GM23338 (cell line): ENCODE data around the gene SLC23A2. TPM values are rescaled to one million over a fixed set of nuclear protein-coding genes. Genes with fewer than 3 reads are reported as not detected.

Experiments used
- ATAC-seq: fragments of 200-7000 bp; cut with Tn5 transposase; 3 replicates; pipeline ENCODE4 v1.9.1; 2020
- DNase-seq: peaks from one replicate; pipeline ENCODE4 v3.0.0-alpha.2; 2015; ENCODE audit warnings: low spot score
- H2AFZ ChIP-seq: fragments of 200-600 bp; sonication (generic); 2 replicates; pipeline ENCODE4 v1.8.0; 2016; ENCODE audit warnings: antibody characterized with exemption, mild to moderate bottlenecking, moderate library complexity
- H3F3A ChIP-seq: fragments of 200-600 bp; sonication (generic); replicated peaks from 2 replicates; pipeline ENCODE4 v1.8.0; 2017; ENCODE audit warnings: antibody characterized with exemption, mixed run types, low read depth
- H3K27ac ChIP-seq: fragments of 200-600 bp; sonication (generic); 2 replicates; pipeline ENCODE4 v1.6.1; 2016; ENCODE audit warnings: low read depth
- H3K27me3 ChIP-seq: fragments of 200-600 bp; sonication (generic); 2 replicates; pipeline ENCODE4 v1.8.0; 2016; ENCODE audit warnings: mild to moderate bottlenecking, mixed run types, moderate library complexity; ENCODE audit not compliant: insufficient read depth
- H3K36me3 ChIP-seq: fragments of 200-600 bp; sonication (generic); 2 replicates; pipeline ENCODE4 v1.8.0; 2016; ENCODE audit warnings: mild to moderate bottlenecking; ENCODE audit not compliant: insufficient read depth
- H3K4me1 ChIP-seq: fragments of 200-600 bp; sonication (generic); 2 replicates; pipeline ENCODE4 v1.8.0; 2016; ENCODE audit warnings: mild to moderate bottlenecking, moderate library complexity; ENCODE audit not compliant: insufficient read depth
- H3K4me2 ChIP-seq: fragments of 200-600 bp; sonication (generic); 2 replicates; pipeline ENCODE4 v1.7.1; 2017; ENCODE audit warnings: mixed run types
- H3K4me3 ChIP-seq: fragments of 200-600 bp; sonication (generic); 2 replicates; pipeline ENCODE4 v1.6.1; 2016; ENCODE audit warnings: mixed run types
- H3K79me2 ChIP-seq: fragments of 200-600 bp; sonication (generic); replicated peaks from 2 replicates; pipeline ENCODE4 v1.8.0; 2017; ENCODE audit warnings: mild to moderate bottlenecking; ENCODE audit not compliant: insufficient read depth
- H3K9me2 ChIP-seq: fragments of 200-600 bp; sonication (generic); 2 replicates; pipeline ENCODE4 v1.8.0; 2017; ENCODE audit not compliant: insufficient read depth
- H4K20me1 ChIP-seq: fragments of 200-600 bp; sonication (generic); replicated peaks from 2 replicates; pipeline ENCODE4 v1.8.0; 2017; ENCODE audit warnings: mild to moderate bottlenecking; ENCODE audit not compliant: insufficient read depth
- H3K27ac Mint-ChIP-seq: 2 replicates; pipeline ENCODE4 v1.8.0; 2020; ENCODE audit warnings: inconsistent platforms, mild to moderate bottlenecking, moderate library complexity, mixed read lengths
- H3K27me3 Mint-ChIP-seq: 3 replicates; pipeline ENCODE4 v1.8.0; 2022; ENCODE audit warnings: low read depth, mild to moderate bottlenecking, moderate library complexity, mixed read lengths, inconsistent platforms; ENCODE audit not compliant: insufficient read depth, poor library complexity
- H3K36me3 Mint-ChIP-seq: 3 replicates; pipeline ENCODE4 v1.8.0; 2021; ENCODE audit warnings: low read depth, mild to moderate bottlenecking, inconsistent platforms, moderate library complexity, mixed read lengths
- H3K4me1 Mint-ChIP-seq: 3 replicates; pipeline ENCODE4 v1.8.0; 2020; ENCODE audit warnings: mild to moderate bottlenecking, inconsistent platforms, mixed read lengths
- H3K4me3 Mint-ChIP-seq: 3 replicates; pipeline ENCODE4 v1.8.0; 2021; ENCODE audit warnings: moderate library complexity, mild to moderate bottlenecking, inconsistent platforms, mixed read lengths
- H3K9me3 Mint-ChIP-seq: 3 replicates; pipeline ENCODE4 v1.8.0; 2020; ENCODE audit warnings: moderate library complexity, mild to moderate bottlenecking, inconsistent platforms, mixed read lengths
- CREB1 ChIP-seq: fragments of 250-450 bp; sonication (Bioruptor Pico); IDR thresholded peaks from 2 replicates; pipeline ENCODE4 v1.5.0; 2020; ENCODE audit warnings: low read depth, mild to moderate bottlenecking, moderate library complexity
- CTCF ChIP-seq, 2 experiments: fragments of 200-600 bp in 1 of 2; sonication (generic) in 1 of 2; conservative IDR thresholded peaks; 2 replicates each; pipeline versions ENCODE4 v1.5.1 to v1.6.1; 2016 to 2017; ENCODE audit warnings: antibody characterized with exemption in 2 of 2, low read depth in 2 of 2, mild to moderate bottlenecking in 2 of 2, moderate library complexity in 1 of 2
- JUNB ChIP-seq: IDR thresholded peaks from one replicate; pipeline ENCODE4 v1.6.1; 2016; ENCODE audit warnings: antibody characterized with exemption; ENCODE audit not compliant: unreplicated experiment
- NANOG ChIP-seq: IDR thresholded peaks from 2 replicates; pipeline ENCODE4 v1.6.1; 2016; ENCODE audit warnings: antibody characterized with exemption, borderline replicate concordance
- POLR2AphosphoS5 ChIP-seq: IDR thresholded peaks from 2 replicates; pipeline ENCODE4 v1.6.1; 2016; ENCODE audit warnings: antibody characterized with exemption, low read depth
- REST ChIP-seq: IDR thresholded peaks from one replicate; pipeline ENCODE4 v1.6.1; 2018; ENCODE audit warnings: antibody characterized with exemption; ENCODE audit not compliant: unreplicated experiment
- STAT1 ChIP-seq: IDR thresholded peaks from one replicate; pipeline ENCODE4 v1.6.1; 2016; ENCODE audit warnings: antibody characterized with exemption; ENCODE audit not compliant: unreplicated experiment
- ZNF114 ChIP-seq: fragments of 250-450 bp; sonication (Bioruptor Pico); IDR thresholded peaks from 2 replicates; pipeline ENCODE4 v1.5.0; 2020; ENCODE audit warnings: mild to moderate bottlenecking, moderate library complexity
- ZNF331 ChIP-seq: fragments of 250-450 bp; sonication (Bioruptor Pico); IDR thresholded peaks from 2 replicates; pipeline ENCODE4 v1.5.0; 2020; ENCODE audit warnings: low read depth, mild to moderate bottlenecking, moderate library complexity
- ZNF462 ChIP-seq: fragments of 250-450 bp; sonication (Bioruptor Pico); IDR thresholded peaks from 2 replicates; pipeline ENCODE4 v1.5.0; 2020; ENCODE audit warnings: mild to moderate bottlenecking, moderate library complexity
- polyA plus RNA-seq: library from polyadenylated mRNA; unstranded; fragments of >200 nt; fragmentation: Nextera tagmentation; extraction: Ambion mirVana; gene quantifications from 2 replicates; pipeline ENCODE4 v1.2.1, GENCODE V29; 2016
- total RNA-seq: library from RNA; depleted of rRNA; stranded (reverse); fragments of >200 nt; shearing (Covaris generic); gene quantifications from 2 replicates; pipeline ENCODE4 v1.2.3, GENCODE V29; 2014

Gene SLC23A2
- total and polyA plus RNA-seq, 2 experiments from 2014 or later: 4.4 to 20.2 TPM

GRCh38 chr20:4953881-4954280, 47.4 kb downstream of the SLC23A2 start (continued):
- TF ChIP-seq ZNF462 (CRISPR knock-in tag): no peak
- no peak for TF ChIP-seq STAT1
- TF ChIP-seq ZNF114 (CRISPR knock-in tag): no peak

- no peaks in the 10 kb centered on the region for H3K9me3 Mint-ChIP-seq
- H2AFZ ChIP-seq: no peak overlapping the region
- ATAC-seq (no peak), DNase-seq (no peak)
- no peaks in the 10 kb centered on the region for H3K36me3 Mint-ChIP-seq
- H3K36me3 ChIP-seq: no peaks in the 10 kb centered on the region
- peaks cover 17% of the 10 kb centered on the region for H3K4me1 ChIP-seq
- H3K27ac ChIP-seq: no peak overlapping the region
- no peaks in the 10 kb centered on the region for H3K79me2 ChIP-seq
- peaks cover 21% of the 10 kb centered on the region for H3K4me1 Mint-ChIP-seq
- no peak overlapping the region for H3K4me3 ChIP-seq
- H3K27ac Mint-ChIP-seq: no peak overlapping the region
- no peaks in the 10 kb centered on the region; the same call in 1 of the 2 replicates for H4K20me1 ChIP-seq
- no peaks in the 10 kb centered on the region for H3K27me3 Mint-ChIP-seq
- no peak overlapping the region for H3K4me3 Mint-ChIP-seq
- TF ChIP-seq CREB1 (CRISPR knock-in tag) (no peak), REST (no peak), ZNF331 (CRISPR knock-in tag) (no peak), STAT1 (no peak), CTCF (conservative IDR thresholded peaks at IDR 0.05; ENCODE audit: low read depth in 2 of 2) (no peak), POLR2AphosphoS5 (no peak), NANOG (no peak), JUNB (no peak), ZNF114 (CRISPR knock-in tag) (no peak)
- no peaks in the 10 kb centered on the region for H3K27me3 ChIP-seq
- no peak overlapping the region for H3K4me2 ChIP-seq
- H3F3A ChIP-seq: no peaks in the 10 kb centered on the region
- H3K9me2 ChIP-seq: no peaks in the 10 kb centered on the region
Observed at GRCh38 chr20:4952229-4952628, 49.1 kb downstream of the SLC23A2 start.
